NCI-H524 (cell line): Measurements from ENCODE around the gene S100A11.
"Not testable (repeated sequence)": the region's sequence is repeated elsewhere in the genome, so short reads cannot be mapped to it uniquely, and the experiment has no call there.

Experiments used
- DNase-seq, 2 experiments: peaks; one replicate each; lab custom pipeline; 2025; lab: John Stamatoyannopoulos, UW

Gene S100A11

GRCh38 chr1:152036267-152037216, at the start of gene S100A11:
Gene S100A11 (minus strand): TSS chr1:152037004. CDS start chr1:152036915, 89 bp downstream.
- no peak for DNase-seq

GRCh38 chr1:152084853-152085252, 48.0 kb upstream of the S100A11 start:
- no peak for DNase-seq

- not testable (repeated sequence) for DNase-seq
These were observed 44.2 kb upstream of the S100A11 start for GRCh38 chr1:152081026-152081425.

- not testable (repeated sequence) for DNase-seq
These were observed 43.7 kb upstream of the S100A11 start for GRCh38 chr1:152080494-152080893.

GRCh38 chr1:152078831-152079441, 42.1 kb upstream of the S100A11 start:
- no peak for DNase-seq

- no peak for DNase-seq
These were observed 35.5 kb upstream of the S100A11 start for GRCh38 chr1:152072311-152072710.

GRCh38 chr1:152071123-152071522, 34.3 kb upstream of the S100A11 start:
- DNase-seq, result no peak

GRCh38 chr1:152067929-152068328, 31.1 kb upstream of the S100A11 start:
- no peak for DNase-seq

- no peak for DNase-seq
These were observed 30.3 kb upstream of the S100A11 start for GRCh38 chr1:152067150-152067549.

- DNase-seq, result no peak
These were observed 25.1 kb upstream of the S100A11 start for GRCh38 chr1:152061952-152062351.

- peak; percentile 82 to 92 for DNase-seq
These were observed 16.6 kb upstream of the S100A11 start for GRCh38 chr1:152053375-152053774.

GRCh38 chr1:152052606-152053005, 15.8 kb upstream of the S100A11 start:
- peak; percentile 80 to 85 for DNase-seq

GRCh38 chr1:152050886-152051675, 14.3 kb upstream of the S100A11 start:
- DNase-seq, result no peak

GRCh38 chr1:152049291-152050083, 12.7 kb upstream of the S100A11 start:
- DNase-seq, result no peak

- DNase-seq, result peak in 1 of 2 experiments; percentile 8
These were observed 11.7 kb upstream of the S100A11 start for GRCh38 chr1:152048416-152049009.

- DNase-seq, result peak in 1 of 2 experiments; percentile 45
These were observed 11.1 kb upstream of the S100A11 start for GRCh38 chr1:152047730-152048415.

GRCh38 chr1:152047413-152047729, 10.6 kb upstream of the S100A11 start:
- no peak for DNase-seq

GRCh38 chr1:152044386-152044785, 7.6 kb upstream of the S100A11 start:
- no peak for DNase-seq

- no peak for DNase-seq
These were observed 7.1 kb upstream of the S100A11 start for GRCh38 chr1:152043870-152044269.

- no peak for DNase-seq
These were observed 5.2 kb upstream of the S100A11 start for GRCh38 chr1:152042030-152042429.

- DNase-seq, result no peak
These were observed 3.1 kb upstream of the S100A11 start for GRCh38 chr1:152039886-152040285.
